GM10266 (cell line): ENCODE data around the gene MED12L.

ENCODE experiments used
- DNase-seq: peaks from one replicate; pipeline ENCODE4 v3.0.0; 2012; ENCODE audit errors: extremely low spot score
- TF ChIP-seq, protein P1 (sequence below): IDR thresholded peaks from 2 replicates; pipeline ENCODE4 v1.5.1; 2012; ENCODE audit warnings: mild to moderate bottlenecking, low read depth; ENCODE audit not compliant: control insufficient read depth, insufficient read depth; ENCODE audit errors: missing control alignments

MED12L gene

DNA sequence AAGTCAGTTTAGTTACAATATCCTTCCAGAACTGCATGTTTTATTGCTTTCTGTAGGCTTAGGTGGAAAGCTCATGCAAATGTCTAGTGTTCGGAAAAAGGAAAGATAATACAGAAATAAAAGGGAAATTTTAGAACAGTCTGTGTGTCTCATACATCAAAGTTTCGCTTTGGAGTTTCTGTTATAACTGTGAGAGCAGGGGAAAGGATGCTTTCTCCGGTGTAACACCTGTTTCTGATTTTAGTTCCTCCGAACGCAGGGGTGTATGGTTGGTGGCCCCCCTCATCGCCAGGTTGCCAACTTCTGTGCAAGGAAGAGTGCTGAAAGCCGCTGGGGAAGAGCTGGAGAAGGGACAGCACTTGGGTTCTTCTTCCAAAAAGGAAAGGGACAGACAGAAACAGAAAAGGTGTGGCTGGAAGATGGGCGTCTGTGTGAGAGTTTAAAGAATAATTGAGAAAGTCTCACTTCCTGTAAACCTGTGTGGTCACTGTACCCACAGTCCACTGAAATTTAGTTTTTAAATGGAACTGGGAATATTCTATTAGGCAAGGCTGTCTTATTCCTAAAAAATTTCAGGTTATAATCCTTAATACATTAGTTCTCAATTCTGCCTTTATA lies 292.4 kb downstream of the MED12L start:
- TF ChIP-seq, protein P1, sequence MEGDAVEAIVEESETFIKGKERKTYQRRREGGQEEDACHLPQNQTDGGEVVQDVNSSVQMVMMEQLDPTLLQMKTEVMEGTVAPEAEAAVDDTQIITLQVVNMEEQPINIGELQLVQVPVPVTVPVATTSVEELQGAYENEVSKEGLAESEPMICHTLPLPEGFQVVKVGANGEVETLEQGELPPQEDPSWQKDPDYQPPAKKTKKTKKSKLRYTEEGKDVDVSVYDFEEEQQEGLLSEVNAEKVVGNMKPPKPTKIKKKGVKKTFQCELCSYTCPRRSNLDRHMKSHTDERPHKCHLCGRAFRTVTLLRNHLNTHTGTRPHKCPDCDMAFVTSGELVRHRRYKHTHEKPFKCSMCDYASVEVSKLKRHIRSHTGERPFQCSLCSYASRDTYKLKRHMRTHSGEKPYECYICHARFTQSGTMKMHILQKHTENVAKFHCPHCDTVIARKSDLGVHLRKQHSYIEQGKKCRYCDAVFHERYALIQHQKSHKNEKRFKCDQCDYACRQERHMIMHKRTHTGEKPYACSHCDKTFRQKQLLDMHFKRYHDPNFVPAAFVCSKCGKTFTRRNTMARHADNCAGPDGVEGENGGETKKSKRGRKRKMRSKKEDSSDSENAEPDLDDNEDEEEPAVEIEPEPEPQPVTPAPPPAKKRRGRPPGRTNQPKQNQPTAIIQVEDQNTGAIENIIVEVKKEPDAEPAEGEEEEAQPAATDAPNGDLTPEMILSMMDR: no peak
- peak; percentile 8 for DNase-seq

DNA sequence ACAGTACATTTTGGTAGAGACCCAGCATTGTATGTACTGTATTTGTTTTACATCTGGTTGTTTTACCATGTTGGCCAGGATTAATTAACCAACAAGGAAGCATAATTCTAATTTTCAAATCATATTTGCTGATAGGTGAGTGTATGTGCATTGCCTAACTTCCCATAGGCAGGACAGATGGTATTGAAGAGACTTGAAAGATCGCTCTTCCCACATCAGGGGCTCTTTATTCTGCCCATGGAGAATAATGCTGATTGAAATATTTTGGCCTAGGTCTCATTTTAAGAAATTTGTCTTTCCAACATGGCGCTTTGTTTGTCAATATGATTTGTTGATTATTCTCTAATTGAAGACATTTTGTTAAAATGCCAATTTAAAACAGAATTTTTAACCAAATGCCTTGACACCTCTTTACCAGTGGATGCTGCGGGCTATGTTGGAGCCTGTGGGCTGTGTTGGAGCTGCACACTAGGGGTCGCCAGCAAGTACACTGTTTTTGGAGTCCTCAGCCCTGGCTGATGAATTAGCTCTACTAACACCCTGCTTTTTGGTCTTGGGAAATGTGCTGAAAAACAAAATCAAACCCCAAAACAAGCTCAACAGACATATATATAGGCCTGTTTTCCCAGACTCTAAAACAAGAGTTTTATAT lies 293.7 kb downstream of the MED12L start:
- TF ChIP-seq, protein P1: peak; percentile 64
- no peak for DNase-seq

DNA sequence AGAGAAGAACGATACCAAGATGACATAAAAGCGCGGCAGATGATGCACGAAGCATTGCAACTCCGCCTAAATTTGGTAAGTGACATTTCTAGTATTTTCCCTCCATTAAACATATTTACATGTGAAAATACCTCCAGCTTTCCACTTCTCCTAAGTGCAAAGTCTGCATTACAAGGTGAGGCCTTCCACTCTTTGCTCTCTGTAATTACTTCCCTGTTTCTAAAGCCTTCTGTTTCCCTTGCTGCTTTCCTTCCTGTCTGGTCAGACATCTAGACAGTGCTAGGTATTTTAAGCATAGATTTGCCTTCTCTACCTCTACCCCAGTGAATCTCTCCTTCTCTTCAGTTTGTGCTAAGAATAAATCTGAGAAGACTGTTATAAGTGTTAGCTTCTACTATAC lies 297.2 kb downstream of the MED12L start:
- TF ChIP-seq, protein P1: no peak
- DNase-seq: no peak

DNA sequence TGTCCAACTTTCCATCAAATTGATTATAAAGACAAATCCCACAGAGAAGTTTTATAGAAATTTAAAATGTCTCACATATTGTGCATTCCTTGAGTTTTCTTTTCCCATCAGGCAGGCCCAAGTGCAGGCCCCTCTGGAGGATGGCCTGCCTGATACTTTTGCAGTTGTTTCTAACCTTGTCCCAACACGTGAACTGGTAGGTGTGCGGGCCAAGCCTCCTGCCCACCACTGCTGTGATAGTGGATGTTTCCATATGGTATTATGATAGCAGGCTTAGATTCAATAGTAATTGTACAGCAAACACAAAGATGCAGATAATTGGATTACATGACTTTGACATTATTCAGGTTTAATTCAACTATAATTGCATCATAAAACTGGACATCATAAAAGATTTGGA lies 297.6 kb downstream of the MED12L start:
- no peak for DNase-seq
- TF ChIP-seq, protein P1: no peak

DNA sequence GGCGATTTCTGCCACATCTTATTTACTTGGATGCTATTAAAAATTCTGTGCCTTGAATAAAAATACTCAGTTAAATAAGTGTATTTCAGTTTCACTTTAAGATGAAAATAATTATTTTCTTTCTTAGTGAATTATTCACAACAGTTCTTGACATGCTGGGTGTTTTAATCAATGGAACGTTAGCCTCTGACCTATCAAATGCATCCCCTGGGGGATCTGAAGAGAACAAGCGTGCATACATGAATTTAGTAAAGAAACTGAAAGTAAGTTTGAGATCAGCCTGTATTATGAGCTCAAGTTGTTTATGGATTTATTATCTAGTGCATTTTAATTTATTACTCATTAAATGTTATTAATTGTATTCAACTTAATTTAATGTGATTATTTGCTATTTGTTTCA lies 298.5 kb downstream of the MED12L start:
- peak; percentile 21 for DNase-seq
- TF ChIP-seq, protein P1: no peak

DNA sequence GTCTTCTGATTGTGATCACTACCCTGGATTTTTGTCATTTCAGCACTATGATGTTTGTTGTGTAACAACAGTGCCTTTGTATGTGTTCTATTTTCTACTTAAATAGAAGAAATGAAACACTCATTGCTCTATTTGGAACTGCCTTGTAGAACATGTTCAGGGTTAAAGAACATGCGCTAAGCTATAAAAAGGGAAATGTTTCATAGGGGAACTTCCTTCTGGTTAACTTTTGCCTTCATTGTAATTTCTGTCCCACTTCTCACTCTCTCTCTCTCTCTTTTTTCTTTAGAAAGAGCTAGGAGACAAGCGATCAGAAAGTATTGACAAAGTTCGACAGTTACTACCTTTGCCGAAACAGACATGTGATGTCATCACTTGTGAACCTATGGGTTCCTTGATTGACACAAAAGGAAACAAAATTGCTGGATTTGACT lies 299.3 kb downstream of the MED12L start, which contains the start of gene P2RY12:
P2RY12 (minus strand) TSS at position 13 of the 434 bp plus-strand sequence. CDS start 45,908 bp downstream, outside the sequence.
- TF ChIP-seq, protein P1: no peak
- DNase-seq: no peak

DNA sequence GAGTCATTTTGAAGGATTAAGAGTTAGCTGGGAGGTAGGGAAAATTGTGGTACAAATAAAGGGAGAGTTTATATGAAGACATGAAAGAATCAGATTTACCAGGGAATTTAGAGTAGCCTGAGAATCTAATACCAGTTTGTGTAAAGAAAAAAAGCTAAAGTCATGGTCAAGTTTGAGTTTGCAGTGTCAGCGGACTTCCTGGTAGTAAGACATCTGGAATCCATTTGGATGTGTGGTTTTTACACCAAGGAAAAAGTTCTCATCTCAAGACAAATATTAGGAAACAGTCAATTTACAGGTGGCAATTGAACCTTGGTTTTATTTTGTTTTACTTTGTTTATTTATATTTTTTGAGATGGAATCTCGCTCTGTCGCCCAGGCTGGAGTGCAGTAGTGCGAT lies 300.6 kb downstream of the MED12L start:
- TF ChIP-seq, protein P1: no peak
- DNase-seq: no peak
